Lung (tissue), 12 donors: Measurements from ENCODE around the gene C22orf31. TPM values are rescaled to one million over a fixed set of nuclear protein-coding genes. Genes with fewer than 3 reads are reported as not detected.

Experiments
- ATAC-seq: fragments of 200-7000 bp; cut with Tn5 transposase; one replicate; pipeline ENCODE4 v1.9.1; 2020; ENCODE audit warnings: moderate number of reproducible peaks; ENCODE audit not compliant: insufficient read depth, low FRiP score
- DNase-seq, 3 donors: peaks; one replicate each; pipeline ENCODE4 v3.0.0-alpha.2; 2013 to 2017
- H3K27ac ChIP-seq, 2 donors: one replicate each; pipeline ENCODE4 v1.5.1; 2013; ENCODE audit warnings: mild to moderate bottlenecking in 2 of 2, moderate library complexity in 2 of 2, control low read depth in 1 of 2, inconsistent platforms in 1 of 2, low read depth in 1 of 2, low read length in 1 of 2
- H3K27me3 ChIP-seq, 3 donors: one replicate each; pipeline ENCODE4 v1.5.1; 2013; ENCODE audit warnings: low read length in 2 of 3; ENCODE audit not compliant: control insufficient read depth in 3 of 3, insufficient read depth in 3 of 3
- H3K36me3 ChIP-seq, 4 donors: one replicate each; pipeline ENCODE4 v1.5.1; 2013; ENCODE audit warnings: low read length in 4 of 4, mild to moderate bottlenecking in 1 of 4, moderate library complexity in 1 of 4; ENCODE audit not compliant: control insufficient read depth in 4 of 4, insufficient read depth in 4 of 4
- H3K4me1 ChIP-seq, 5 donors: one replicate each; pipeline ENCODE4 v1.5.1; 2013; ENCODE audit warnings: low read length in 5 of 5, mild to moderate bottlenecking in 2 of 5, moderate library complexity in 1 of 5; ENCODE audit not compliant: control insufficient read depth in 5 of 5, insufficient read depth in 5 of 5
- H3K4me3 ChIP-seq: one replicate; pipeline ENCODE4 v1.5.1; 2013; ENCODE audit warnings: mild to moderate bottlenecking, control low read depth, moderate library complexity
- H3K9ac ChIP-seq, 2 donors: one replicate each; pipeline ENCODE4 v1.5.1; 2013; ENCODE audit warnings: low read length in 2 of 2, control low read depth in 1 of 2; ENCODE audit not compliant: insufficient read depth in 1 of 2
- H3K9me3 ChIP-seq, 4 donors: one replicate each; pipeline ENCODE4 v1.5.1; 2013; ENCODE audit warnings: low read length in 3 of 4, mild to moderate bottlenecking in 1 of 4, moderate library complexity in 1 of 4; ENCODE audit not compliant: control insufficient read depth in 4 of 4, insufficient read depth in 3 of 4
- WGBS, 2 donors: extraction: QIAGEN DNeasy Blood & Tissue Kit; methylation state at CpG; one replicate each; pipeline ENCODE4 v1.1.7; 2013; 5-methylcytosine and 5-hydroxymethylcytosine counted together
- polyA plus RNA-seq, 2 donors: library from polyadenylated mRNA; stranded (reverse); fragments of 200-250 nt; gene quantifications; one replicate each; pipeline ENCODE4 v1.2.1, GENCODE V29; 2013
- total RNA-seq, 2 donors: library from RNA; depleted of rRNA in 1 of 2; stranded (reverse); fragments of >200 nt in 1 of 2; gene quantifications; one replicate each; pipeline ENCODE4 v1.2.1, GENCODE V29; 2014 to 2021
- TF ChIP-seq, protein P1 (sequence below): IDR thresholded peaks from 2 replicates; pipeline ENCODE4 v1.5.1; 2012; ENCODE audit warnings: mild to moderate bottlenecking; ENCODE audit errors: control extremely low read depth, extremely low read depth
- donor health status: control.
- donor health status: control.
- donor health status: Bipolar disorder and iron deficiency.
- donor health status: healthy.
- donor health status: DM: yes; HTN: yes; CAD: no.

C22orf31 gene
- total and polyA plus RNA-seq, 4 donors = 0.07 to 0.30 TPM; not detected in 2

DNA sequence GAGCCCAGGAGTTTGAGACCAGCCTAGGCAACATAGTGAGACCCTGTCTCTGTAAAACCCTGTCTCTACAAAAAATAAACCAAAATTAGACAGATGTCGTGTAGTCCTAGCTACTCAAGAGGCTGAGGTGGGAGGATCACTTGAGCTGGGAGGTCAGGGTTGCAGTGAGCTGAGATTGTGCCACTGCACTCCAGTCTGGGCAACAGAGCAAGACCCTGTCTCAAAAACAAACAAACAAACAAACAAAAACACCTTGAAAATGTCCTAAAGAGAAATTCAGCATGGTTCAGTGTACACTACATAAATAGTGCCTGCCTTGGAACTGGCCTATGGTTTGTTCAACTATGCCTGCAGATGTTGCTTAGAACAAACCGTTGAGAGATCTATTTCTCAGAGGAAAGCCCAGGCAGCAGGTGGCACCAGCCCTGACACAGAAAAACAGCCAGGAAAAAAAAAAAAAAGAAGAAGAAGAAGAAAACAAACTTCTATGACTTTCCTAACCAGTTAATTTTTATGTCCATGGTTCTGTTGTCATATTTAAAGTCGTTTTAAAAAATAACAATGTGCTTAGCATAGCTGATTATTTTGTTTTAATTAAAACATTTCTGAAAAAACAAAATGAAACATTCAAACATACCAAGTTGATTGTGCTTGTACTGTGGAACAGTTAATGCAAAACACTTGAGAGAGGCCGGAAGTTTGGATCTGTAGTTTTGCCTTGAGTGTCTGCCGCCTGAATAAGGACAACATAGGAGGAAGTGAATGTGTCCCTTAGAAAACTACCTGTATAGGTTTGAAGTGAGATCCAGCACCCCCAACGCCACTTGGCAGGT lies 16.6 kb upstream of the C22orf31 start:
- H3K36me3 ChIP-seq = no peaks in the 10 kb centered on the region
- H3K27me3 ChIP-seq = no peaks in the 10 kb centered on the region
- H3K9ac ChIP-seq = no peak overlapping the region
- ATAC-seq (no peak), DNase-seq (no peak)
- H3K4me3 ChIP-seq = no peak overlapping the region
- TF ChIP-seq, protein P1, sequence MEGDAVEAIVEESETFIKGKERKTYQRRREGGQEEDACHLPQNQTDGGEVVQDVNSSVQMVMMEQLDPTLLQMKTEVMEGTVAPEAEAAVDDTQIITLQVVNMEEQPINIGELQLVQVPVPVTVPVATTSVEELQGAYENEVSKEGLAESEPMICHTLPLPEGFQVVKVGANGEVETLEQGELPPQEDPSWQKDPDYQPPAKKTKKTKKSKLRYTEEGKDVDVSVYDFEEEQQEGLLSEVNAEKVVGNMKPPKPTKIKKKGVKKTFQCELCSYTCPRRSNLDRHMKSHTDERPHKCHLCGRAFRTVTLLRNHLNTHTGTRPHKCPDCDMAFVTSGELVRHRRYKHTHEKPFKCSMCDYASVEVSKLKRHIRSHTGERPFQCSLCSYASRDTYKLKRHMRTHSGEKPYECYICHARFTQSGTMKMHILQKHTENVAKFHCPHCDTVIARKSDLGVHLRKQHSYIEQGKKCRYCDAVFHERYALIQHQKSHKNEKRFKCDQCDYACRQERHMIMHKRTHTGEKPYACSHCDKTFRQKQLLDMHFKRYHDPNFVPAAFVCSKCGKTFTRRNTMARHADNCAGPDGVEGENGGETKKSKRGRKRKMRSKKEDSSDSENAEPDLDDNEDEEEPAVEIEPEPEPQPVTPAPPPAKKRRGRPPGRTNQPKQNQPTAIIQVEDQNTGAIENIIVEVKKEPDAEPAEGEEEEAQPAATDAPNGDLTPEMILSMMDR = no peak
- no peaks in the 10 kb centered on the region for H3K9me3 ChIP-seq
- peaks cover 1 to 67% (median 30%) of the 10 kb centered on the region in 5 donors for H3K4me1 ChIP-seq
- WGBS, 2 donors = 63 to 76% methylated on average over 6 of the region's 6 CpGs
- H3K27ac ChIP-seq = peak overlapping the region in 1 of 2 donors; percentile 52

DNA sequence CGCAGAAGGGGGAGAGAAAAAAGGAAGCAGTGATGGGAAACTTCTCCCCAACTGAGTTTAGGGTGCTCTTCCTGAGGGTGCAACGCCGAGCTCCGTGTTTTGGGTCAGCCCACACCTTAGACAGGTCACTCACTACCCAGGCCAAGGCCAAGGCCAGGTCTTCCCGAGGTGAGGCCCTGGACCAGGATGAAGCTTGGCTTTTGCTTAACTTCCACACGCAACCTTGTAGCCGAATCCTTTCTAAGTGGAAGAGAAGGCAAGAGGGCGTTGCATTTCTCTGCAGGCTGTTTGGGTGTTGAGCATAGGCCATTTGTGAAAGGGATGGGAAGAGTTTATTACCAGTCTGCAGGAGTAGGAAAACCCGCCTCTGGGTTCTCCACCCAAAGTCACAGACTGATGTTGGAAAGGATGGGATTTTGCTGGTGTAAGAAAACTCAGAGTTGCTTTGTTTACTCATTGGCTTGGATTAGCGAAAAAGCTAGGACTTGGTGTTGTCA lies 12.7 kb upstream of the C22orf31 start:
- Histone ChIP-seq H3K27me3 (no peaks in the 10 kb centered on the region), H3K9me3 (no peaks in the 10 kb centered on the region), H3K4me1 (peaks cover 5 to 40% (median 10%) of the 10 kb centered on the region in 5 donors), H3K27ac (peak overlapping the region in 1 of 2 donors; percentile 59), H3K4me3 (no peak overlapping the region), H3K36me3 (no peaks in the 10 kb centered on the region), H3K9ac (no peak overlapping the region)
- ATAC-seq (no peak), DNase-seq (peak in 1 of 3 donors; percentile 21)
- TF ChIP-seq, protein P1 = no peak
- WGBS, 2 donors = 50 to 61% methylated on average over 10 of the region's 10 CpGs

DNA sequence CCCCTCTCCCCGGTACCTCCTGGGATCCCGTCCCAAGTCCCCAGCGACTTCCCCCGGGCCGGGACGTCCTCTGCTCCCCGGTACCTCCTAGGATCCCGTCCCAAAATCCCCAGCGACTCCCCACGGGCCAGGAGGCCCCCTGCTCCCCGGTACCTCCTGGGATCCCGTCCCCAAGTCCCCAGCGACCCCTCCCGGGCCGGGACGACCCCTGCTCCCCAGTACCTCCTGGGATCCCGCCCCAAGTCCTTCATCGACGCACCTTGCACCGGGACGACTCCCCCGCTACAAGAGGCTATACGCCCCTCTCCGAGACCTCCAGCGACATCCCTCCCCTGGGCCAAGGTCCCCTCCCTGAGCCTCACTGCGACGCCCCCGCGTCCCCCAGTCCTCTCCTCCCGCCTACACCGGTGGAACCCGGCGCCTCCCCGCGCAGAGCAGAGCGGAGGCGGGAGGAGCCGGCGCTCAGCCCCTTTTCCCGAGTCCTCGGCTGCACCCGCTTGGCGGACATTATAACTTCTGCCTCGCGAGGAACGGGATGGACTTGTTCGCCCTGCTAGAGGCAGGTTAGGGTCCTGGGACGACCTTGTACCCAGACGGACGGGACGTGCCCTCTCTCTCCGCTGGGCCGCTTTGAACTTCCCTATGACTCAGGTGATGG lies 12.1 kb upstream of the C22orf31 start:
- 2% methylated on average over 53 of the region's 53 CpGs for WGBS, 2 donors
- Histone ChIP-seq H3K36me3 (no peaks in the 10 kb centered on the region), H3K9ac (peak overlapping the region in 1 of 2 donors; percentile 23), H3K27me3 (no peaks in the 10 kb centered on the region), H3K9me3 (no peaks in the 10 kb centered on the region), H3K4me1 (peaks cover 4 to 34% (median 9%) of the 10 kb centered on the region in 5 donors), H3K4me3 (peak overlapping the region; percentile 67), H3K27ac (peak overlapping the region in 1 of 2 donors; percentile 59)
- TF ChIP-seq, protein P1 = no peak
- ATAC-seq (no peak), DNase-seq (peak in 2 of 3 donors; percentile 65 to 75)
